ENCODE measurements around the gene CSRNP3. TPM values are rescaled to one million over a fixed set of nuclear protein-coding genes. Genes with fewer than 3 reads are reported as not detected.

Gene CSRNP3
- total and polyA plus RNA-seq, 10 of the 15 experiments (the other 5 are each of a cell fraction or from before 2014, with no cell fraction given) = 0.03 to 5.2 (median 0.11) TPM; not detected in 1

GRCh38 chr2:165700531-165700930 is 231.0 kb downstream of the CSRNP3 start (continued):
- TF ChIP-seq, protein P1, sequence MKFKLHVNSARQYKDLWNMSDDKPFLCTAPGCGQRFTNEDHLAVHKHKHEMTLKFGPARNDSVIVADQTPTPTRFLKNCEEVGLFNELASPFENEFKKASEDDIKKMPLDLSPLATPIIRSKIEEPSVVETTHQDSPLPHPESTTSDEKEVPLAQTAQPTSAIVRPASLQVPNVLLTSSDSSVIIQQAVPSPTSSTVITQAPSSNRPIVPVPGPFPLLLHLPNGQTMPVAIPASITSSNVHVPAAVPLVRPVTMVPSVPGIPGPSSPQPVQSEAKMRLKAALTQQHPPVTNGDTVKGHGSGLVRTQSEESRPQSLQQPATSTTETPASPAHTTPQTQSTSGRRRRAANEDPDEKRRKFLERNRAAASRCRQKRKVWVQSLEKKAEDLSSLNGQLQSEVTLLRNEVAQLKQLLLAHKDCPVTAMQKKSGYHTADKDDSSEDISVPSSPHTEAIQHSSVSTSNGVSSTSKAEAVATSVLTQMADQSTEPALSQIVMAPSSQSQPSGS (IDR thresholded peaks at IDR 0.05; ENCODE audit: low read length) = no peak
- no peak for TF ChIP-seq CREB1 (IDR thresholded peaks at IDR 0.05; ENCODE audit: low read depth)

GRCh38 chr2:165701147-165701546 is 231.6 kb downstream of the CSRNP3 start:
- RAD21 ChIA-PET (ENCODE audit: unreplicated experiment) = interaction anchor here (0.6 to 2.2 kb wide), 11 partner anchors 37 to 298 kb away, joined by 3 to 21 read pairs (median 5); no protein-coding TSS in a partner anchor
- no peaks in the 10 kb centered on the region for H4K20me1 ChIP-seq (ENCODE audit: control insufficient read depth, insufficient read depth)
- in situ Hi-C loops (cut with MboI) (no loop called here), intact Hi-C loops (cut with micrococcal nuclease; ENCODE audit: unreplicated experiment) (no loop called here)
- FAIRE-seq = no peak
- H3K36me3 ChIP-seq (ENCODE audit: control insufficient read depth in 2 of 2, insufficient read depth in 2 of 2, low read length in 1 of 2) = no peaks in the 10 kb centered on the region
- BruUV-seq (replicated peaks) = no TSS peak
- no peaks in the 10 kb centered on the region for H3K9me3 ChIP-seq (replicated peaks; ENCODE audit: control insufficient read depth, insufficient read depth, low read length)
- POLR2A ChIA-PET = no interaction called here
- H2AFZ ChIP-seq (ENCODE audit: control insufficient read depth, low read depth, low read length) = no peak overlapping the region
- no peak overlapping the region for H3K4me3 ChIP-seq
- no peak for ATAC-seq
- CTCF ChIA-PET = interaction anchor here (0.7 to 7.6 kb wide), 18 partner anchors 17 to 685 kb away, joined by 3 to 105 read pairs (median 4); no protein-coding TSS in a partner anchor
- H3K9ac ChIP-seq (ENCODE audit: control insufficient read depth, insufficient read depth, low read length) = no peak overlapping the region
- WGBS (ENCODE audit: insufficient coverage, insufficient replicate concordance, low lambda C conversion rate, missing lambda C conversion rate) = 59% methylated on average over 6 of the region's 6 CpGs
- no peak overlapping the region for H3K4me2 ChIP-seq (ENCODE audit: control insufficient read depth, insufficient read depth)
- H3K27me3 ChIP-seq (replicated peaks in 1 of 2; ENCODE audit: control insufficient read depth in 2 of 2, insufficient read depth in 2 of 2, low read length in 1 of 2) = no peaks in the 10 kb centered on the region
- TF ChIP-seq CREB1 (IDR thresholded peaks at IDR 0.05; ENCODE audit: low read depth) = no peak
- no peak for TF ChIP-seq YBX1 (IDR thresholded peaks at IDR 0.05)
- no peak for TF ChIP-seq ZBTB33 (IDR thresholded peaks at IDR 0.05)
- no peak for TF ChIP-seq SMAD5 (IDR thresholded peaks at IDR 0.05; ENCODE audit: low read depth)
- TF ChIP-seq ELK1 (IDR thresholded peaks at IDR 0.05; ENCODE audit: low read depth, low read length) = no peak
- TF ChIP-seq REST (IDR thresholded peaks at IDR 0.05; ENCODE audit: low read depth, low read length) = no peak
- TF ChIP-seq BCL11A (IDR thresholded peaks at IDR 0.05; ENCODE audit: low read depth, low read length) = no peak
- TF ChIP-seq, protein P2, sequence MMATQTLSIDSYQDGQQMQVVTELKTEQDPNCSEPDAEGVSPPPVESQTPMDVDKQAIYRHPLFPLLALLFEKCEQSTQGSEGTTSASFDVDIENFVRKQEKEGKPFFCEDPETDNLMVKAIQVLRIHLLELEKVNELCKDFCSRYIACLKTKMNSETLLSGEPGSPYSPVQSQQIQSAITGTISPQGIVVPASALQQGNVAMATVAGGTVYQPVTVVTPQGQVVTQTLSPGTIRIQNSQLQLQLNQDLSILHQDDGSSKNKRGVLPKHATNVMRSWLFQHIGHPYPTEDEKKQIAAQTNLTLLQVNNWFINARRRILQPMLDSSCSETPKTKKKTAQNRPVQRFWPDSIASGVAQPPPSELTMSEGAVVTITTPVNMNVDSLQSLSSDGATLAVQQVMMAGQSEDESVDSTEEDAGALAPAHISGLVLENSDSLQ (IDR thresholded peaks at IDR 0.05) = no peak
- no peak for TF ChIP-seq POU2F2 (IDR thresholded peaks at IDR 0.05; ENCODE audit: borderline replicate concordance, low read depth, low read length)
- TF ChIP-seq JUND (IDR thresholded peaks at IDR 0.05; ENCODE audit: low read depth, low read length) = no peak
- no peak for TF ChIP-seq KDM1A (IDR thresholded peaks at IDR 0.05; ENCODE audit: borderline replicate concordance)
- TF ChIP-seq RAD21 (IDR thresholded peaks at IDR 0.05; ENCODE audit: insufficient read depth, low read depth, low read length) = no peak
- no peaks in the 10 kb centered on the region for H3K4me1 ChIP-seq (ENCODE audit: control insufficient read depth, insufficient read depth, low read length)
- no peak for DNase-seq (ENCODE audit: low read depth, low spot score)
- H3K27ac ChIP-seq (ENCODE audit: control insufficient read depth, insufficient read depth) = no peak overlapping the region
- SMC1A ChIA-PET (ENCODE audit: uncharacterized antibody, unreplicated experiment) = interaction anchor here (0.7 to 6.8 kb wide), 13 partner anchors 10 to 297 kb away, joined by 3 to 114 read pairs (median 5); no protein-coding TSS in a partner anchor
- no peaks in the 10 kb centered on the region for H3K79me2 ChIP-seq (ENCODE audit: control insufficient read depth, insufficient read depth, low read length)

Measured in GM12878 (cell line).